GM21528 (cell line): ENCODE results near the gene GYG1.

Source experiments
- ATAC-seq: cut with Tn5 transposase; IDR thresholded peaks from one replicate; pipeline ENCODE4 v1.9.1; 2021; ENCODE audit warnings: mild to moderate bottlenecking, moderate library complexity; ENCODE audit not compliant: unreplicated experiment, low FRiP score

GYG1 gene

GRCh38 chr3:149016242-149016641 lies 24.9 kb downstream of the GYG1 start:
- ATAC-seq, result no peak

- ATAC-seq, result no peak
Observed at GRCh38 chr3:149016669-149017541, 25.6 kb downstream of the GYG1 start.

GRCh38 chr3:149018247-149018646 lies 26.9 kb downstream of the GYG1 start:
- no peak for ATAC-seq

GRCh38 chr3:149019580-149019979 lies 28.2 kb downstream of the GYG1 start:
- no peak for ATAC-seq

- no peak for ATAC-seq
Observed at GRCh38 chr3:149020196-149020838, 29.0 kb downstream of the GYG1 start.

- ATAC-seq, result no peak
Observed at GRCh38 chr3:149020839-149021252, 29.5 kb downstream of the GYG1 start.

GRCh38 chr3:149021830-149022229 lies 30.5 kb downstream of the GYG1 start:
- ATAC-seq, result no peak

- no peak for ATAC-seq
Observed at GRCh38 chr3:149023951-149024350, 32.6 kb downstream of the GYG1 start.

GRCh38 chr3:149026718-149027117 lies 35.4 kb downstream of the GYG1 start:
- no peak for ATAC-seq

GRCh38 chr3:149031096-149031495 lies 39.8 kb downstream of the GYG1 start:
- no peak for ATAC-seq

GRCh38 chr3:149037684-149038083 lies 46.3 kb downstream of the GYG1 start:
- ATAC-seq, result no peak

GRCh38 chr3:149038322-149038721 lies 47.0 kb downstream of the GYG1 start:
- ATAC-seq, result no peak

- ATAC-seq, result peak; percentile 89
Observed at GRCh38 chr3:149042789-149043386, 51.5 kb downstream of the GYG1 start.

GRCh38 chr3:149044339-149045083 lies 53.2 kb downstream of the GYG1 start:
- ATAC-seq, result no peak

GRCh38 chr3:149055575-149055974 lies 64.2 kb downstream of the GYG1 start:
- ATAC-seq, result no peak

- ATAC-seq, result no peak
Observed at GRCh38 chr3:149058198-149058597, 66.9 kb downstream of the GYG1 start.

GRCh38 chr3:149058602-149059001 lies 67.3 kb downstream of the GYG1 start:
- peak; percentile 86 for ATAC-seq

- no peak for ATAC-seq
Observed at GRCh38 chr3:149061776-149062175, 70.4 kb downstream of the GYG1 start.

- ATAC-seq, result no peak
Observed at GRCh38 chr3:149067883-149068282, 76.5 kb downstream of the GYG1 start.
